PC-9 (cell line): Measurements from ENCODE around the gene ARHGAP42. TPM values are rescaled to one million over a fixed set of nuclear protein-coding genes. Genes with fewer than 3 reads are reported as not detected.
"Not testable (repeated sequence)": the region's sequence is repeated elsewhere in the genome, so short reads cannot be mapped to it uniquely, and the experiment has no call there.

Source experiments
- BruUV-seq: library from RNA; stranded (reverse); fragments of 400-500 nt; replicated peaks from 2 replicates; lab custom pipeline; 2021; lab: Mats Ljungman, UMichigan
- CTCF ChIA-PET: fragments of 300-600 bp; sonication (Branson Sonifier 250); formaldehyde crosslinking; loops from one replicate; lab custom pipeline; 2022; ENCODE audit warnings: antibody characterized with exemption; lab: Charles Lee
- POLR2A ChIA-PET: fragments of 300-600 bp; sonication (Branson Sonifier 250); formaldehyde crosslinking; loops from one replicate; lab custom pipeline; 2022; ENCODE audit warnings: antibody characterized with exemption; ENCODE audit not compliant: unreplicated experiment; lab: Charles Lee
- DNase-seq, 2 experiments: peaks; one replicate each; pipeline versions ENCODE4 v3.0.0 to v3.0.0-alpha.2; 2015 to 2022; ENCODE audit warnings: mixed read lengths in 1 of 2
- H2AFZ ChIP-seq: fragments of 200-600 bp; sonication (generic); 2 replicates; pipeline ENCODE4 v1.8.1; 2017; ENCODE audit warnings: antibody characterized with exemption
- H3F3A ChIP-seq: fragments of 200-600 bp; sonication (generic); 2 replicates; pipeline ENCODE4 v1.8.1; 2017; ENCODE audit warnings: antibody characterized with exemption, mild to moderate bottlenecking, low read depth; ENCODE audit not compliant: insufficient read depth
- H3K27ac ChIP-seq: fragments of 200-600 bp; sonication (generic); 2 replicates; pipeline ENCODE4 v1.6.1; 2016; ENCODE audit warnings: mixed run types
- H3K27me3 ChIP-seq: fragments of 200-600 bp; sonication (generic); 2 replicates; pipeline ENCODE4 v1.6.1; 2016; ENCODE audit warnings: low read depth, mixed run types; ENCODE audit not compliant: insufficient read depth
- H3K36me3 ChIP-seq: fragments of 200-600 bp; sonication (generic); 2 replicates; pipeline ENCODE4 v1.6.1; 2016; ENCODE audit warnings: low read depth, mixed run types
- H3K4me1 ChIP-seq: fragments of 200-600 bp; sonication (generic); replicated peaks from 2 replicates; pipeline ENCODE4 v1.6.1; 2016; ENCODE audit warnings: mixed run types; ENCODE audit not compliant: insufficient read depth
- H3K4me2 ChIP-seq: fragments of 200-600 bp; sonication (generic); 2 replicates; pipeline ENCODE4 v1.6.1; 2017; ENCODE audit warnings: mixed run types
- H3K4me3 ChIP-seq: fragments of 200-600 bp; sonication (generic); 2 replicates; pipeline ENCODE4 v1.6.1; 2016; ENCODE audit warnings: mixed run types
- H3K79me2 ChIP-seq: fragments of 200-600 bp; sonication (generic); 2 replicates; pipeline ENCODE4 v1.6.1; 2017; ENCODE audit warnings: low read depth, mixed run types
- H3K9me2 ChIP-seq: fragments of 200-600 bp; sonication (generic); 2 replicates; pipeline ENCODE4 v1.8.1; 2017; ENCODE audit warnings: mild to moderate bottlenecking; ENCODE audit not compliant: insufficient read depth
- H3K9me3 ChIP-seq: fragments of 200-600 bp; sonication (generic); 2 replicates; pipeline ENCODE4 v1.8.1; 2016; ENCODE audit warnings: low read depth; ENCODE audit not compliant: insufficient read depth
- H4K20me1 ChIP-seq: fragments of 200-600 bp; sonication (generic); 2 replicates; pipeline ENCODE4 v1.8.1; 2017; ENCODE audit not compliant: insufficient read depth
- EZH2 ChIP-seq: fragments of 200-600 bp; sonication (generic); IDR thresholded peaks from 2 replicates; pipeline ENCODE4 v1.8.0; 2017; ENCODE audit warnings: antibody characterized with exemption, low read depth
- intact Hi-C: fragments of 100-400 bp; cut with micrococcal nuclease; formaldehyde crosslinking; loops from one replicate; pipeline ENCODE4 v1.10.0; 2022; ENCODE audit not compliant: unreplicated experiment
- total RNA-seq: library from RNA; stranded (reverse); gene quantifications from 2 replicates; pipeline ENCODE4 v1.2.3, GENCODE V29; 2021
- TF ChIP-seq, protein P1 (sequence below): fragments of 200-600 bp; sonication (generic); conservative IDR thresholded peaks from 2 replicates; pipeline ENCODE4 v1.6.1; 2017; ENCODE audit warnings: mixed run types, antibody characterized with exemption, mild to moderate bottlenecking, moderate library complexity

ARHGAP42 gene
- total RNA-seq, 1 experiment from 2014 or later = 12.8 TPM

DNA sequence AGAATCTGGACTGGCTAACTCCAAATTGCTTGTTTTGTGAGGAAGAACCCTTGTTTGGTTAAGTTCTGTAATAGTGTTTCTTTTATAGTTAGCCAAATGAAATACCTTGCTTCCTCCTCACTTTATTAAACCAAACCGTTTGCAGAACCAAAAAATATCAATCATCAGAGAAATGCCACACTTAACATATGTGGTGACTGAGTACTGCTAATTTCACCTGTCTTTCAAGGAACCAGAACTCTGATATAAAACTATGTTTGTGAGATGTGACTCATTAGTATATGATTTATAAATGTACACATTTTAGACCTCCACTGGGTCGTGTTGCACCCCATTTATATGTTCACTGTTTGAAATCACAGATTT lies 322.6 kb downstream of the ARHGAP42 start:
- H3K9me2 ChIP-seq = no peaks in the 10 kb centered on the region
- no peak overlapping the region for H2AFZ ChIP-seq
- H4K20me1 ChIP-seq = no peaks in the 10 kb centered on the region
- intact Hi-C loops = no loop called here
- no peak overlapping the region for H3K4me3 ChIP-seq
- no peaks in the 10 kb centered on the region for H3K36me3 ChIP-seq
- no peaks in the 10 kb centered on the region for H3K27me3 ChIP-seq
- no peak for DNase-seq
- CTCF ChIA-PET = no interaction called here
- H3F3A ChIP-seq = no peaks in the 10 kb centered on the region
- POLR2A ChIA-PET = no interaction called here
- H3K79me2 ChIP-seq = no peaks in the 10 kb centered on the region
- no peak overlapping the region for H3K27ac ChIP-seq
- BruUV-seq = no TSS peak
- H3K4me1 ChIP-seq = no peaks in the 10 kb centered on the region
- H3K4me2 ChIP-seq = no peak overlapping the region
- no peaks in the 10 kb centered on the region for H3K9me3 ChIP-seq
- TF ChIP-seq, protein P1, sequence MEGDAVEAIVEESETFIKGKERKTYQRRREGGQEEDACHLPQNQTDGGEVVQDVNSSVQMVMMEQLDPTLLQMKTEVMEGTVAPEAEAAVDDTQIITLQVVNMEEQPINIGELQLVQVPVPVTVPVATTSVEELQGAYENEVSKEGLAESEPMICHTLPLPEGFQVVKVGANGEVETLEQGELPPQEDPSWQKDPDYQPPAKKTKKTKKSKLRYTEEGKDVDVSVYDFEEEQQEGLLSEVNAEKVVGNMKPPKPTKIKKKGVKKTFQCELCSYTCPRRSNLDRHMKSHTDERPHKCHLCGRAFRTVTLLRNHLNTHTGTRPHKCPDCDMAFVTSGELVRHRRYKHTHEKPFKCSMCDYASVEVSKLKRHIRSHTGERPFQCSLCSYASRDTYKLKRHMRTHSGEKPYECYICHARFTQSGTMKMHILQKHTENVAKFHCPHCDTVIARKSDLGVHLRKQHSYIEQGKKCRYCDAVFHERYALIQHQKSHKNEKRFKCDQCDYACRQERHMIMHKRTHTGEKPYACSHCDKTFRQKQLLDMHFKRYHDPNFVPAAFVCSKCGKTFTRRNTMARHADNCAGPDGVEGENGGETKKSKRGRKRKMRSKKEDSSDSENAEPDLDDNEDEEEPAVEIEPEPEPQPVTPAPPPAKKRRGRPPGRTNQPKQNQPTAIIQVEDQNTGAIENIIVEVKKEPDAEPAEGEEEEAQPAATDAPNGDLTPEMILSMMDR = no peak
- no peak for TF ChIP-seq EZH2

DNA sequence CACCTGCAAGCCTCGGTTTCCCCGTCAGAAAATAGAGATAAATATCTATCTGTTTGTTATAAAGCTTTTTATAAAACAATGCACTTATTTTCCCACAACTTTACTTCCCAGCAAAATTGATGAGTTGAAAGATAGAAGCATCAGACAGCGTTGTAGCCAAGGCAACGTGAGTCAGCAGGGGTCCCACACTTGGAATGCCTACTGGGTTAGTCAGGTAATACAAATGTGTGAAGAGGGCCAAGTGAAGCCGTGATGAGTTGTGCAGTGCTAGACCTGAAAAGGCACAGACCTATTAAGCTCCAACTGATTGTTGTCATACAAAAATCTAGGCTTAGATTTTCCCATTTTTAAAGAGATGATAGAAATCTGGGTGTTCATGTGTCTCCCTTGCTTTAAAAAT lies 323.8 kb downstream of the ARHGAP42 start:
- CTCF ChIA-PET = no interaction called here
- Histone ChIP-seq H3K4me1 (no peaks in the 10 kb centered on the region), H3K4me3 (no peak overlapping the region), H3K36me3 (no peaks in the 10 kb centered on the region), H3K27ac (no peak overlapping the region), H2AFZ (no peak overlapping the region), H3K4me2 (no peak overlapping the region), H4K20me1 (no peaks in the 10 kb centered on the region), H3K27me3 (no peaks in the 10 kb centered on the region), H3F3A (no peaks in the 10 kb centered on the region), H3K9me3 (no peaks in the 10 kb centered on the region), H3K79me2 (no peaks in the 10 kb centered on the region), H3K9me2 (no peaks in the 10 kb centered on the region)
- no peak for DNase-seq
- TF ChIP-seq, protein P1 = no peak
- no peak for TF ChIP-seq EZH2
- POLR2A ChIA-PET = no interaction called here
- no TSS peak for BruUV-seq
- intact Hi-C loops = no loop called here

DNA sequence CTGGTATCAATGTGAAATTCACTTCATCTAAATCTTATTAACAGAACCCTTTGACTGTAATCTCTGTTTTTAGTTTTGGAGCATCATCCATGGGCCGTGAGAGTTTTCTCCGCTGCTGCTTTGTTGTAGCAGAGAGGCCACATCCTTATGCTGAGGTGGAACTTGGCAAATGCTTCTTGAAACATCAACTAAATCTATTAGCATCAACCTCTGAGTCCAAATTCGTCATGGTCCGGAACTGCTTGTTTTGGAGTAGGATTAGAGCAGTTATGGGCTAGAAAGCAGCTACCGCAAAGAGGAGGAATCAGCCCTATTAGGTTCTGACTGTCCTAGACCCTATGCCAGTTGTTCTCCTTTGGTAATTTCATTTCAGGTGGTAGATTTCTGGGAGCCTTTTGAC lies 324.8 kb downstream of the ARHGAP42 start:
- H3K36me3 ChIP-seq = no peaks in the 10 kb centered on the region
- no peak overlapping the region for H3K4me3 ChIP-seq
- no peaks in the 10 kb centered on the region for H3K79me2 ChIP-seq
- BruUV-seq = no TSS peak
- intact Hi-C loops = no loop called here
- CTCF ChIA-PET = no interaction called here
- DNase-seq = no peak
- no peaks in the 10 kb centered on the region for H3K4me1 ChIP-seq
- no peak overlapping the region for H3K27ac ChIP-seq
- POLR2A ChIA-PET = no interaction called here
- H3F3A ChIP-seq = no peaks in the 10 kb centered on the region
- no peaks in the 10 kb centered on the region for H3K27me3 ChIP-seq
- no peaks in the 10 kb centered on the region for H3K9me3 ChIP-seq
- no peaks in the 10 kb centered on the region for H3K9me2 ChIP-seq
- no peak overlapping the region for H3K4me2 ChIP-seq
- no peaks in the 10 kb centered on the region for H4K20me1 ChIP-seq
- TF ChIP-seq EZH2 = no peak
- TF ChIP-seq, protein P1 = no peak
- no peak overlapping the region for H2AFZ ChIP-seq

DNA sequence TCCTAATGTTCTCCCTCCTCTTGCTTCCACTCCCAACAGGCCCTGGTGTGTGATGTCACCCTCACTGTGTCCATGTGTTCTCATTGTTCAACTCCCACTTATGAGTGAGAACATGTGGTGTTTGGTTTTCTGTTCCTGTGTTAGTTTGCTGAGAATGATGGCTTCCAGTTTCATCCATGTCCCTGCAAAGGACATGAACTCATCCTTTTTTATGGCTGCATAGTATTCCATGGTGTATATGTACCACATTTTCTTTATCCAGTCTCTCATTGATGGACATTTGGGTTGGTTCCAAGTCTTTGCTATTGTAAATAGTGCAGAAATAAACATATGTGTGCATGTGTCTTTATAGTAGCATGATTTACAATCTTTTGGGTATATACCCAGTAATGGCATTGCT lies 326.6 kb downstream of the ARHGAP42 start:
- intact Hi-C loops = not testable (repeated sequence)

More for the DNA sequence above, 326.6 kb downstream of the ARHGAP42 start:
- BruUV-seq, H3K4me2 ChIP-seq, DNase-seq, H3K27ac ChIP-seq, H3K36me3 ChIP-seq, H3K4me1 ChIP-seq, H3K9me3 ChIP-seq, H3K9me2 ChIP-seq, H3K79me2 ChIP-seq, H3K27me3 ChIP-seq, H3F3A ChIP-seq, H3K4me3 ChIP-seq, H4K20me1 ChIP-seq, CTCF ChIA-PET, POLR2A ChIA-PET, H2AFZ ChIP-seq: not testable (repeated sequence)
